A549 (cell line): ENCODE measurements around the gene IL36B.

ENCODE experiments used
- CTCF ChIP-seq: fragments of >200 bp; sonication (Bioruptor Twin); formaldehyde crosslinking; IDR thresholded peaks from 3 replicates; pipeline ENCODE4 v1.5.1; 2016
- HOXA7 ChIP-seq: fragments of 250-450 bp; sonication (Bioruptor Pico); IDR thresholded peaks from 2 replicates; pipeline ENCODE4 v1.5.0; 2020; ENCODE audit warnings: mild to moderate bottlenecking, moderate library complexity
- JUN ChIP-seq, 2 experiments: fragments of >200 bp; sonication (Bioruptor Twin); formaldehyde crosslinking; IDR thresholded peaks; 2 replicates in 1 of 2; 3 replicates in 1 of 2; pipeline ENCODE4 v1.6.1; 2016 to 2017
- MAFK ChIP-seq: fragments of 450-650 bp; IDR thresholded peaks from 2 replicates; pipeline ENCODE4 v1.6.1; 2014; ENCODE audit not compliant: partially characterized antibody
- NFE2L2 ChIP-seq: fragments of 150-350 bp; conservative IDR thresholded peaks from 2 replicates; pipeline ENCODE4 v1.6.1; 2014; ENCODE audit warnings: low read length
- POLR2A ChIP-seq: IDR thresholded peaks from 2 replicates; pipeline ENCODE4 v1.6.1; 2012; ENCODE audit warnings: mild to moderate bottlenecking, low read length
- RNF2 ChIP-seq: fragments of 200-600 bp; sonication (generic); IDR thresholded peaks from 2 replicates; pipeline ENCODE4 v1.6.1; 2016; ENCODE audit warnings: low read depth, mild to moderate bottlenecking, antibody characterized with exemption, moderate library complexity, borderline replicate concordance

GRCh38 chr2:113009622-113010021 is 43.0 kb downstream of the IL36B start:
- TF ChIP-seq MAFK (no peak), CTCF (no peak), RNF2 (no peak), JUN (IDR thresholded peaks at IDR 0.05) (no peak), HOXA7 (CRISPR knock-in tag) (no peak), POLR2A (no peak), NFE2L2 (no peak)
